ENCODE results near the gene PRKAG2. TPM values are rescaled to one million over a fixed set of nuclear protein-coding genes. Genes with fewer than 3 reads are reported as not detected.

PRKAG2 gene
- polyA plus RNA-seq, 1 of the 3 experiments (the other 2 are of a cell fraction) = 51.6 TPM

GRCh38 chr7:151835636-151836035 is 41.3 kb downstream of the PRKAG2 start:
- DNase-seq = no peak
- CTCF ChIA-PET = no interaction called here
- POLR2A ChIA-PET = no interaction called here
- Histone ChIP-seq H3K9me3 (no peaks in the 10 kb centered on the region), H3K9ac (no peak overlapping the region), H3K4me3 (ENCODE audit: low read depth in 2 of 2, low read length in 1 of 2) (no peak overlapping the region), H3K36me3 (replicated peaks in 1 of 2; ENCODE audit: control insufficient read depth in 1 of 2, insufficient read depth in 2 of 2, low read length in 1 of 2) (no peaks in the 10 kb centered on the region), H3F3A (replicated peaks; ENCODE audit: insufficient read depth) (no peaks in the 10 kb centered on the region), H3K4me2 (no peak overlapping the region), H2AFZ (ENCODE audit: low read depth) (no peak overlapping the region), H3K79me2 (ENCODE audit: insufficient read depth) (no peaks in the 10 kb centered on the region), H3K4me1 (ENCODE audit: control insufficient read depth in 1 of 2, insufficient read depth in 2 of 2, low read depth in 1 of 2, low read length in 1 of 2) (no peaks in the 10 kb centered on the region), H3K27ac (ENCODE audit: low read depth in 2 of 2, low read length in 1 of 2) (no peak overlapping the region), H3K27me3 (ENCODE audit: insufficient read depth) (peaks cover 39% of the 10 kb centered on the region), H4K20me1 (ENCODE audit: insufficient read depth) (no peaks in the 10 kb centered on the region), H3K9me2 (no peaks in the 10 kb centered on the region)
- no peak for TF ChIP-seq ZBTB33 (IDR thresholded peaks at IDR 0.05; ENCODE audit: borderline replicate concordance, low read depth)
- no peak for TF ChIP-seq FOXJ3 (CRISPR knock-in tag; IDR thresholded peaks at IDR 0.05)
- no peak for TF ChIP-seq ELF1 (IDR thresholded peaks at IDR 0.05)
- TF ChIP-seq PBX3 (IDR thresholded peaks at IDR 0.05) = no peak
- TF ChIP-seq REST (IDR thresholded peaks at IDR 0.05; ENCODE audit: low read depth, low read length) = no peak
- no peak for TF ChIP-seq TCF12 (IDR thresholded peaks at IDR 0.05)
- no peak for TF ChIP-seq TAF1 (IDR thresholded peaks at IDR 0.05; ENCODE audit: borderline replicate concordance, low read depth, low read length)
- TF ChIP-seq EP300 (IDR thresholded peaks at IDR 0.05; ENCODE audit: borderline replicate concordance in 1 of 2, low read depth in 1 of 2, low read length in 1 of 2) = no peak
- TF ChIP-seq FOXM1 (IDR thresholded peaks at IDR 0.05; ENCODE audit: low read depth) = no peak
- no peak for TF ChIP-seq NFIC (IDR thresholded peaks at IDR 0.05; ENCODE audit: borderline replicate concordance)
- no peak for TF ChIP-seq FOSL2 (IDR thresholded peaks at IDR 0.05; ENCODE audit: borderline replicate concordance, low read depth)
- TF ChIP-seq TEAD4 (IDR thresholded peaks at IDR 0.05; ENCODE audit: borderline replicate concordance, insufficient read depth) = no peak
- TF ChIP-seq GABPA (IDR thresholded peaks at IDR 0.05; ENCODE audit: low read depth) = no peak
- no peak for TF ChIP-seq MEF2A (IDR thresholded peaks at IDR 0.05; ENCODE audit: borderline replicate concordance, low read depth)
- WGBS (ENCODE audit: low lambda C conversion rate) = 69% methylated on average over 9 of the region's 9 CpGs
